HG03095 (cell line): Measurements from ENCODE around the gene CITED1.

Experiments used
- ATAC-seq: cut with Tn5 transposase; IDR thresholded peaks from one replicate; pipeline ENCODE4 v1.9.1; 2021; ENCODE audit warnings: moderate library complexity; ENCODE audit not compliant: unreplicated experiment

CITED1 gene

GRCh38 chrX:72271812-72272211 lies 33.9 kb downstream of the CITED1 start:
- ATAC-seq = no peak

- no peak for ATAC-seq
These were observed 34.5 kb downstream of the CITED1 start for GRCh38 chrX:72271091-72271788.

- no peak for ATAC-seq
These were observed 35.3 kb downstream of the CITED1 start for GRCh38 chrX:72270316-72270866.

GRCh38 chrX:72269671-72270251 lies 36.0 kb downstream of the CITED1 start:
- no peak for ATAC-seq

GRCh38 chrX:72268597-72269365 lies 36.9 kb downstream of the CITED1 start:
- ATAC-seq = no peak

GRCh38 chrX:72265263-72265662 lies 40.5 kb downstream of the CITED1 start:
- ATAC-seq = no peak

GRCh38 chrX:72262077-72262476 lies 43.6 kb downstream of the CITED1 start:
- no peak for ATAC-seq

GRCh38 chrX:72260448-72260847 lies 45.3 kb downstream of the CITED1 start:
- no peak for ATAC-seq

- ATAC-seq = no peak
These were observed 47.5 kb downstream of the CITED1 start for GRCh38 chrX:72258174-72258573.

- no peak for ATAC-seq
These were observed 49.9 kb downstream of the CITED1 start for GRCh38 chrX:72255864-72256263.

GRCh38 chrX:72255445-72255844 lies 50.3 kb downstream of the CITED1 start:
- ATAC-seq = no peak

- no peak for ATAC-seq
These were observed 50.9 kb downstream of the CITED1 start for GRCh38 chrX:72254816-72255215.

GRCh38 chrX:72253686-72254085 lies 52.0 kb downstream of the CITED1 start:
- ATAC-seq = no peak
